NT2/D1 (cell line): ENCODE results near the gene ALOXE3.

Source experiments
- SUZ12 ChIP-seq: IDR thresholded peaks from 2 replicates; pipeline ENCODE4 v1.6.1; 2011; ENCODE audit not compliant: insufficient read length, insufficient read depth; ENCODE audit errors: extremely low read depth
- YY1 ChIP-seq: IDR thresholded peaks from 2 replicates; pipeline ENCODE4 v1.6.1; 2011; ENCODE audit not compliant: insufficient read length, insufficient read depth
- ZNF274 ChIP-seq: IDR thresholded peaks from 2 replicates; pipeline ENCODE4 v1.6.1; 2011; ENCODE audit warnings: mild to moderate bottlenecking, low read depth, low read length

GRCh38 chr17:8110456-8110804 lies 7.9 kb downstream of the ALOXE3 start:
- no peak for TF ChIP-seq YY1
- TF ChIP-seq ZNF274, result no peak
- TF ChIP-seq SUZ12, result no peak
